GM23248 (cell line): ENCODE measurements around the gene CD248. TPM values are rescaled to one million over a fixed set of nuclear protein-coding genes. Genes with fewer than 3 reads are reported as not detected.

Experiments used
- DNase-seq: peaks from one replicate; pipeline ENCODE4 v3.0.0-alpha.2; 2015
- H2AFZ ChIP-seq: fragments of 200-600 bp; sonication (generic); 2 replicates; pipeline ENCODE4 v1.6.1; 2016; ENCODE audit warnings: antibody characterized with exemption
- H3F3A ChIP-seq: fragments of 200-600 bp; sonication (generic); 2 replicates; pipeline ENCODE4 v1.6.1; 2016; ENCODE audit warnings: mild to moderate bottlenecking, antibody characterized with exemption, mixed run types; ENCODE audit not compliant: insufficient read depth
- H3K27ac ChIP-seq: fragments of 200-600 bp; sonication (generic); 2 replicates; pipeline ENCODE4 v1.5.1; 2016; ENCODE audit warnings: mild to moderate bottlenecking
- H3K27me3 ChIP-seq: fragments of 200-600 bp; sonication (generic); replicated peaks from 2 replicates; pipeline ENCODE4 v1.6.1; 2016; ENCODE audit warnings: mild to moderate bottlenecking; ENCODE audit not compliant: insufficient read depth
- H3K36me3 ChIP-seq: fragments of 200-600 bp; sonication (generic); 2 replicates; pipeline ENCODE4 v1.6.1; 2016; ENCODE audit warnings: low read depth, mild to moderate bottlenecking
- H3K4me1 ChIP-seq: fragments of 200-600 bp; sonication (generic); 2 replicates; pipeline ENCODE4 v1.6.1; 2016; ENCODE audit warnings: mild to moderate bottlenecking; ENCODE audit not compliant: insufficient read depth
- H3K4me2 ChIP-seq: fragments of 200-600 bp; sonication (generic); one replicate; pipeline ENCODE4 v1.6.1; 2016; ENCODE audit warnings: mild to moderate bottlenecking; ENCODE audit not compliant: unreplicated experiment
- H3K4me3 ChIP-seq: fragments of 200-600 bp; sonication (generic); 2 replicates; pipeline ENCODE4 v1.5.1; 2016; ENCODE audit warnings: mild to moderate bottlenecking
- H3K79me2 ChIP-seq: fragments of 200-600 bp; sonication (generic); 2 replicates; pipeline ENCODE4 v1.6.1; 2016; ENCODE audit warnings: mild to moderate bottlenecking; ENCODE audit not compliant: insufficient read depth
- H3K9ac ChIP-seq: fragments of 200-600 bp; sonication (generic); 2 replicates; pipeline ENCODE4 v1.6.1; 2016; ENCODE audit warnings: mild to moderate bottlenecking
- H3K9me2 ChIP-seq: fragments of 200-600 bp; sonication (generic); 2 replicates; pipeline ENCODE4 v1.6.1; 2016; ENCODE audit warnings: mixed run types, mild to moderate bottlenecking, moderate library complexity; ENCODE audit not compliant: insufficient read depth
- H3K9me3 ChIP-seq: fragments of 200-600 bp; sonication (generic); one replicate; pipeline ENCODE4 v1.6.1; 2017; ENCODE audit warnings: low read depth
- H4K20me1 ChIP-seq: fragments of 200-600 bp; sonication (generic); 2 replicates; pipeline ENCODE4 v1.6.0; 2016; ENCODE audit not compliant: insufficient read depth
- EZH2 ChIP-seq: fragments of 200-600 bp; sonication (generic); IDR thresholded peaks from 2 replicates; pipeline ENCODE4 v1.6.1; 2018; ENCODE audit warnings: antibody characterized with exemption, mild to moderate bottlenecking; ENCODE audit not compliant: insufficient read depth, poor library complexity, severe bottlenecking
- EZH2phosphoT487 ChIP-seq: fragments of 200-600 bp; sonication (generic); IDR thresholded peaks from 2 replicates; pipeline ENCODE4 v1.6.1; 2018; ENCODE audit warnings: antibody characterized with exemption, moderate library complexity, mild to moderate bottlenecking, low read depth; ENCODE audit not compliant: insufficient read depth
- WGBS, 2 experiments: methylation state at CpG; one replicate each; pipeline ENCODE4 v1.1.6; 2015 to 2017; ENCODE audit warnings: low lambda C conversion rate in 2 of 2, low coverage in 1 of 2; ENCODE audit errors: missing lambda C conversion rate in 2 of 2; 5-methylcytosine and 5-hydroxymethylcytosine counted together
- in situ Hi-C: fragments of 300-500 bp; cut with MboI; formaldehyde crosslinking; loops from 2 replicates; pipeline ENCODE4 v1.15.0; 2020
- polyA plus RNA-seq: library from polyadenylated mRNA; unstranded; fragments of >200 nt; fragmentation: Nextera tagmentation; extraction: Ambion mirVana; gene quantifications from 2 replicates; pipeline ENCODE4 v1.2.1, GENCODE V29; 2016
- total RNA-seq: library from RNA; depleted of rRNA; stranded (reverse); fragments of >200 nt; shearing (Covaris generic); gene quantifications from 2 replicates; pipeline ENCODE4 v1.2.3, GENCODE V29; 2014

Gene CD248
- total and polyA plus RNA-seq, 2 experiments from 2014 or later: 212 to 616 TPM

GRCh38 chr11:66282468-66283455 is 34.1 kb downstream of the CD248 start:
- no peaks in the 10 kb centered on the region for H3K27me3 ChIP-seq
- WGBS, 2 experiments: 26 to 27% methylated on average over 19 to 21 of the region's 35 CpGs
- no peaks in the 10 kb centered on the region for H3K9me2 ChIP-seq
- 0 out of 2 replicates have a peak overlapping the region, but pooled peaks have one; percentile 21 for H3K9ac ChIP-seq
- no peak overlapping the region for H3K4me2 ChIP-seq
- H3K4me3 ChIP-seq: no peak overlapping the region
- H3K27ac ChIP-seq: peak overlapping the region; percentile 27; the same call in 1 of the 2 replicates
- H3K4me1 ChIP-seq: peaks cover 9% of the 10 kb centered on the region; the same call in 1 of the 2 replicates
- H4K20me1 ChIP-seq: no peaks in the 10 kb centered on the region
- no peak overlapping the region for H2AFZ ChIP-seq
- DNase-seq: peak; percentile 99
- no peak for TF ChIP-seq EZH2phosphoT487
- no peak for TF ChIP-seq EZH2
- H3F3A ChIP-seq: peaks cover 21% of the 10 kb centered on the region
- H3K9me3 ChIP-seq: no peaks in the 10 kb centered on the region
- H3K36me3 ChIP-seq: no peaks in the 10 kb centered on the region
- peaks cover 32% of the 10 kb centered on the region for H3K79me2 ChIP-seq
- in situ Hi-C loops: no loop called here

GRCh38 chr11:66281776-66282467 is 34.9 kb downstream of the CD248 start:
- TF ChIP-seq EZH2phosphoT487 (no peak), EZH2 (no peak)
- Histone ChIP-seq H3K4me2 (no peak overlapping the region), H3K4me1 (peaks cover under 1% of the 10 kb centered on the region; the same call in 1 of the 2 replicates), H2AFZ (no peak overlapping the region), H3K9me3 (no peaks in the 10 kb centered on the region), H4K20me1 (no peaks in the 10 kb centered on the region), H3K27ac (no peak overlapping the region), H3F3A (peaks cover 21% of the 10 kb centered on the region), H3K36me3 (no peaks in the 10 kb centered on the region), H3K9me2 (no peaks in the 10 kb centered on the region), H3K9ac (no peak overlapping the region), H3K4me3 (no peak overlapping the region), H3K27me3 (no peaks in the 10 kb centered on the region), H3K79me2 (peaks cover 24% of the 10 kb centered on the region)
- in situ Hi-C loops: no loop called here
- 18 to 28% methylated on average over 11 to 19 of the region's 20 CpGs for WGBS, 2 experiments
- DNase-seq: no peak

- Histone ChIP-seq H3K79me2 (peaks cover 15% of the 10 kb centered on the region), H2AFZ (no peak overlapping the region), H3K9me3 (no peaks in the 10 kb centered on the region), H3K9ac (no peak overlapping the region), H3K27ac (no peak overlapping the region), H3K9me2 (no peaks in the 10 kb centered on the region), H3K4me3 (no peak overlapping the region), H3K4me2 (no peak overlapping the region), H4K20me1 (no peaks in the 10 kb centered on the region), H3F3A (peaks cover 21% of the 10 kb centered on the region), H3K27me3 (no peaks in the 10 kb centered on the region), H3K36me3 (no peaks in the 10 kb centered on the region), H3K4me1 (no peaks in the 10 kb centered on the region)
- in situ Hi-C loops: no loop called here
- DNase-seq: peak; percentile 47
- TF ChIP-seq EZH2 (no peak), EZH2phosphoT487 (no peak)
- 49 to 52% methylated on average over 6 of the region's 6 CpGs for WGBS, 2 experiments
These were observed 35.8 kb downstream of the CD248 start for GRCh38 chr11:66281001-66281400.

- Histone ChIP-seq H3K4me1 (no peaks in the 10 kb centered on the region), H3K36me3 (no peaks in the 10 kb centered on the region), H2AFZ (no peak overlapping the region), H3K79me2 (peaks cover 9% of the 10 kb centered on the region), H3K27ac (no peak overlapping the region), H3K9ac (no peak overlapping the region), H3F3A (peaks cover 21% of the 10 kb centered on the region), H4K20me1 (no peaks in the 10 kb centered on the region), H3K9me2 (no peaks in the 10 kb centered on the region), H3K4me2 (no peak overlapping the region), H3K27me3 (no peaks in the 10 kb centered on the region), H3K4me3 (no peak overlapping the region), H3K9me3 (no peaks in the 10 kb centered on the region)
- no peak for DNase-seq
- WGBS, 2 experiments: 39 to 46% methylated on average over 12 to 14 of the region's 14 CpGs
- TF ChIP-seq EZH2phosphoT487 (no peak), EZH2 (no peak)
- in situ Hi-C loops: no loop called here
These were observed 36.4 kb downstream of the CD248 start for GRCh38 chr11:66280428-66280827.
